ENCODE measurements around the gene RSBN1L.
"Not testable (repeated sequence)": the region's sequence is repeated elsewhere in the genome, so short reads cannot be mapped to it uniquely, and the experiment has no call there.

The RSBN1L gene

GRCh38 chr7:77690289-77690688 lies 6.0 kb upstream of the RSBN1L start:
- FAIRE-seq, result no peak

- no peak for FAIRE-seq
Measured at GRCh38 chr7:77691892-77692491, 4.3 kb upstream of the RSBN1L start.

GRCh38 chr7:77693830-77694583 lies 2.3 kb upstream of the RSBN1L start:
- FAIRE-seq, result no peak

GRCh38 chr7:77696643-77697534 lies 630 bp downstream of the RSBN1L start:
- no peak for FAIRE-seq

GRCh38 chr7:77697535-77697831 lies 1.2 kb downstream of the RSBN1L start:
- FAIRE-seq, result no peak

GRCh38 chr7:77698042-77698625 lies 1.9 kb downstream of the RSBN1L start:
- FAIRE-seq, result no peak

- FAIRE-seq, result no peak
Measured at GRCh38 chr7:77699056-77699455, 2.8 kb downstream of the RSBN1L start.

- no peak for FAIRE-seq
Measured at GRCh38 chr7:77702513-77702912, 6.3 kb downstream of the RSBN1L start.

- FAIRE-seq, result no peak
Measured at GRCh38 chr7:77702968-77703472, 6.8 kb downstream of the RSBN1L start.

- FAIRE-seq, result not testable (repeated sequence)
Measured at GRCh38 chr7:77703669-77704068, 7.4 kb downstream of the RSBN1L start.

GRCh38 chr7:77707504-77707992 lies 11.3 kb downstream of the RSBN1L start:
- peak; percentile 19 for FAIRE-seq

- no peak for FAIRE-seq
Measured at GRCh38 chr7:77710067-77710466, 13.8 kb downstream of the RSBN1L start.

- no peak for FAIRE-seq
Measured at GRCh38 chr7:77710861-77711260, 14.6 kb downstream of the RSBN1L start.

- FAIRE-seq, result no peak
Measured at GRCh38 chr7:77714195-77714594, 17.9 kb downstream of the RSBN1L start.

GRCh38 chr7:77714931-77715330 lies 18.7 kb downstream of the RSBN1L start:
- FAIRE-seq, result not testable (repeated sequence)

- no peak for FAIRE-seq
Measured at GRCh38 chr7:77716804-77717203, 20.5 kb downstream of the RSBN1L start.

- FAIRE-seq, result not testable (repeated sequence)
Measured at GRCh38 chr7:77717566-77717965, 21.3 kb downstream of the RSBN1L start.

GRCh38 chr7:77727527-77727926 lies 31.3 kb downstream of the RSBN1L start:
- FAIRE-seq, result no peak

- FAIRE-seq, result no peak
Measured at GRCh38 chr7:77727936-77728701, 31.9 kb downstream of the RSBN1L start.

- FAIRE-seq, result no peak
Measured at GRCh38 chr7:77729574-77730348, 33.5 kb downstream of the RSBN1L start.

GRCh38 chr7:77731716-77732115 lies 35.5 kb downstream of the RSBN1L start:
- FAIRE-seq, result no peak
